ENCODE data around the gene ENPP7.

Gene ENPP7

GRCh38 chr17:79713391-79713790, 17.4 kb upstream of the ENPP7 start:
- Histone ChIP-seq H4K20me1 (ENCODE audit: low read depth, low read length) (no peaks in the 10 kb centered on the region), H2AFZ (ENCODE audit: low read depth, low read length, severe bottlenecking) (no peak overlapping the region), H3K79me2 (ENCODE audit: insufficient read depth, low read length) (no peaks in the 10 kb centered on the region), H3K9me2 (replicated peaks; ENCODE audit: insufficient read depth, low read length) (no peaks in the 10 kb centered on the region), H3K36me3 (ENCODE audit: low read length) (no peaks in the 10 kb centered on the region), H3K9me3 (ENCODE audit: insufficient read depth, low read length) (no peaks in the 10 kb centered on the region), H3K27ac (ENCODE audit: low read depth, low read length) (no peak overlapping the region), H3F3A (ENCODE audit: insufficient read depth) (no peaks in the 10 kb centered on the region), H3K4me3 (ENCODE audit: insufficient read depth, low read length, poor library complexity, severe bottlenecking) (no peak overlapping the region), H3K9ac (ENCODE audit: low read length) (no peak overlapping the region), H3K4me2 (ENCODE audit: low read depth, low read length, poor library complexity, severe bottlenecking) (no peak overlapping the region), H3K27me3 (ENCODE audit: low read length) (no peaks in the 10 kb centered on the region)
- TF ChIP-seq EZH2phosphoT487 (conservative IDR thresholded peaks at IDR 0.05; ENCODE audit: low read length) (no peak), CTCF (IDR thresholded peaks at IDR 0.05; ENCODE audit: insufficient read depth, low read length, poor library complexity, severe bottlenecking) (no peak)

DNA sequence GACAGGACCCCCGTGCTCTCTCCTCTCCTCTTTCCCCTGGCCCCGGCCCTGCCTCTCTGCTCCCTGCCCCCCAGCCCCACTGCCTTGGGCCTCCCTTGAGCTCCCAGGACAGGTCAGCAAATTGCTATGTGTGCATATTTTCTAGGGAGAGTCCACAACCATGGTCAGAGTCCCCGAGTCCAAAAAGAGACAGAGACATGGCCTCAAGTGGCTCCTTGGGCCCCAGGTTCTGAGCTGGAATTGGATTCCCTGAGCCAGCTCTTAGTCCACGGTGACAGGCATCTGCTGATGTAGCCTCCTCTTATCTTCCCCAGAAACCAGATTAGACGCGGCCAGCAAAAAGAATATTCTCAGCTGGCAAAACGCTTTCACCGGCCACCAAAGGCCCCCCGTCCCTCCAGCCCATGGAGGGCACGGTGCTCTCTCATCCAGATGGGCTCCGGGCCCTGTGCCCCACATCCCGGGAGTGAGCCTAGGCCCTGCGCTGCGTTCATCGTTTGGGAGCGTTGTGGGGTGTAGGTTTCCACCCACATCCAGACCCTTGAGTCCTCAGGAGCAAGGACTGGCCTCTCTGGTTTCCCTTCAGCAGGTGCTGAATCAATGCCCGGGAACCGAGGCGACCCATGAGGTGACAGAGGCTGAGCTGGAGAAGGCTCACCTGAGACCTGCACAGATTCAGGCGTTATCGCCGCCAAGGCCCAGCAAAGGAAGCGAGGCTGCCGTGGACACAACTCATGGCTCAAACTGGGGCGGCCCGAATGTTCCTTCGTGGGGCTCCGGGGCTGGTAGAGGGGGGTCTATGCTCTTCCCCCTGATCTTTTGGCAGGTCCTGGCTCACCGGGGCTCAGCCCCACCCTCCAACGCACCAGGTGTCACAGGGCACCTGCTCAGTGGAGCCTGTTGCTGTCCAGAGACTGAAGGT, 16.3 kb upstream of the ENPP7 start:
- no peaks in the 10 kb centered on the region for H4K20me1 ChIP-seq (ENCODE audit: low read depth, low read length)
- H3F3A ChIP-seq (ENCODE audit: insufficient read depth) = no peaks in the 10 kb centered on the region
- H2AFZ ChIP-seq (ENCODE audit: low read depth, low read length, severe bottlenecking) = no peak overlapping the region
- H3K79me2 ChIP-seq (ENCODE audit: insufficient read depth, low read length) = no peaks in the 10 kb centered on the region
- no peaks in the 10 kb centered on the region for H3K9me3 ChIP-seq (ENCODE audit: insufficient read depth, low read length)
- H3K4me3 ChIP-seq (ENCODE audit: insufficient read depth, low read length, poor library complexity, severe bottlenecking) = no peak overlapping the region
- no peak for TF ChIP-seq CTCF (IDR thresholded peaks at IDR 0.05; ENCODE audit: insufficient read depth, low read length, poor library complexity, severe bottlenecking)
- no peak for TF ChIP-seq EZH2phosphoT487 (conservative IDR thresholded peaks at IDR 0.05; ENCODE audit: low read length)
- H3K27me3 ChIP-seq (ENCODE audit: low read length) = no peaks in the 10 kb centered on the region
- no peak overlapping the region for H3K4me2 ChIP-seq (ENCODE audit: low read depth, low read length, poor library complexity, severe bottlenecking)
- no peak overlapping the region for H3K27ac ChIP-seq (ENCODE audit: low read depth, low read length)
- no peak overlapping the region for H3K9ac ChIP-seq (ENCODE audit: low read length)
- H3K36me3 ChIP-seq (ENCODE audit: low read length) = no peaks in the 10 kb centered on the region
- no peaks in the 10 kb centered on the region for H3K9me2 ChIP-seq (replicated peaks; ENCODE audit: insufficient read depth, low read length)

- Histone ChIP-seq H3K27ac (ENCODE audit: low read depth, low read length) (no peak overlapping the region), H3K9me2 (replicated peaks; ENCODE audit: insufficient read depth, low read length) (no peaks in the 10 kb centered on the region), H3K9ac (ENCODE audit: low read length) (no peak overlapping the region), H3K4me3 (ENCODE audit: insufficient read depth, low read length, poor library complexity, severe bottlenecking) (no peak overlapping the region), H3K4me2 (ENCODE audit: low read depth, low read length, poor library complexity, severe bottlenecking) (no peak overlapping the region), H3K9me3 (ENCODE audit: insufficient read depth, low read length) (no peaks in the 10 kb centered on the region), H3K79me2 (ENCODE audit: insufficient read depth, low read length) (no peaks in the 10 kb centered on the region), H3K36me3 (ENCODE audit: low read length) (no peaks in the 10 kb centered on the region), H3K27me3 (ENCODE audit: low read length) (no peaks in the 10 kb centered on the region), H4K20me1 (ENCODE audit: low read depth, low read length) (no peaks in the 10 kb centered on the region), H2AFZ (ENCODE audit: low read depth, low read length, severe bottlenecking) (no peak overlapping the region), H3F3A (ENCODE audit: insufficient read depth) (no peaks in the 10 kb centered on the region)
- TF ChIP-seq EZH2phosphoT487 (conservative IDR thresholded peaks at IDR 0.05; ENCODE audit: low read length) (no peak), CTCF (IDR thresholded peaks at IDR 0.05; ENCODE audit: insufficient read depth, low read length, poor library complexity, severe bottlenecking) (no peak)
Observed at GRCh38 chr17:79715098-79715942, 15.4 kb upstream of the ENPP7 start.
